Thyroid gland (tissue), 4 donors: ENCODE results near the gene RIMBP2.

Experiments used
- POLR2A ChIP-seq, 2 donors: fragments of 450-650 bp; IDR thresholded peaks; one replicate each; pipeline ENCODE4 v1.6.1; 2017; ENCODE audit warnings: antibody characterized with exemption in 2 of 2, mild to moderate bottlenecking in 2 of 2, moderate library complexity in 1 of 2
- TF ChIP-seq, protein P1 (sequence below), 6 experiments: fragments of 200-600 bp in 3 of 6; fragments of 450-650 bp in 3 of 6; sonication (generic) in 3 of 6; IDR thresholded peaks; one replicate each; pipeline ENCODE4 v1.5.1; 2016 to 2019; ENCODE audit warnings: antibody characterized with exemption in 6 of 6, mild to moderate bottlenecking in 2 of 6, inconsistent platforms in 1 of 6, moderate library complexity in 1 of 6

DNA sequence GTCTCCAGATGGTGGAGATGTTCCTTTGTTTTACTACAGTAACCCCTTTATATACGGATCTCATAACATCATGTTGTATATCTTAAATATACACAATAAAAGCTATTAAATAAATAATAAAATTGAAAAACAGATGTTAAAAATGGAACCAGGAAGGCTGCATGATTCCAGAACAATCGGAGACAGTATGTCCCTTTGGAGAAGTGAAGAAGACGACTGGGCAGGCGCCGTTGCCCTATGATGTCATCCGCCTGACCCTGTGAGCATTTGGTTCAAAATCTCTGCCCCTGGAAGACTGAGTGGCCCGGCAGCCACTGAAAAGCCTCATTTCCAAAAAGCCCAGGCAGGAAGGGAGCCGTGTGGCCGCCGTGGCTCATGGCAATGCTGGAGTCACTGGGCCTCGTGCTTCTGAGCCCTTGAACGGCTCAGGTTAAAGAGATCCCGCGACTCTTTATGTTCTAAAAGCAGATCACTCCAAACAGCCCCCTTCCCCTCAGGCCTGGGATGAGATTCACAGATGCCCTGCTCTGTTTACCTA is 30.8 kb downstream of the RIMBP2 start:
- TF ChIP-seq, protein P1, sequence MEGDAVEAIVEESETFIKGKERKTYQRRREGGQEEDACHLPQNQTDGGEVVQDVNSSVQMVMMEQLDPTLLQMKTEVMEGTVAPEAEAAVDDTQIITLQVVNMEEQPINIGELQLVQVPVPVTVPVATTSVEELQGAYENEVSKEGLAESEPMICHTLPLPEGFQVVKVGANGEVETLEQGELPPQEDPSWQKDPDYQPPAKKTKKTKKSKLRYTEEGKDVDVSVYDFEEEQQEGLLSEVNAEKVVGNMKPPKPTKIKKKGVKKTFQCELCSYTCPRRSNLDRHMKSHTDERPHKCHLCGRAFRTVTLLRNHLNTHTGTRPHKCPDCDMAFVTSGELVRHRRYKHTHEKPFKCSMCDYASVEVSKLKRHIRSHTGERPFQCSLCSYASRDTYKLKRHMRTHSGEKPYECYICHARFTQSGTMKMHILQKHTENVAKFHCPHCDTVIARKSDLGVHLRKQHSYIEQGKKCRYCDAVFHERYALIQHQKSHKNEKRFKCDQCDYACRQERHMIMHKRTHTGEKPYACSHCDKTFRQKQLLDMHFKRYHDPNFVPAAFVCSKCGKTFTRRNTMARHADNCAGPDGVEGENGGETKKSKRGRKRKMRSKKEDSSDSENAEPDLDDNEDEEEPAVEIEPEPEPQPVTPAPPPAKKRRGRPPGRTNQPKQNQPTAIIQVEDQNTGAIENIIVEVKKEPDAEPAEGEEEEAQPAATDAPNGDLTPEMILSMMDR (IDR thresholded peaks at IDR 0.05) = no peak
- no peak for TF ChIP-seq POLR2A (IDR thresholded peaks at IDR 0.05)
